Tibial nerve (tissue), 4 donors: ENCODE data around the gene SLFN14. TPM values are rescaled to one million over a fixed set of nuclear protein-coding genes. Genes with fewer than 3 reads are reported as not detected.

Experiments used
- DNase-seq, 2 donors: peaks; one replicate each; pipeline ENCODE4 v3.0.0-alpha.2; 2019; ENCODE audit warnings: low spot score in 2 of 2
- H3K27ac ChIP-seq, 4 donors: fragments of 200-600 bp; sonication (generic) in 3 of 4; one replicate each; pipeline ENCODE4 v1.5.1; 2017 to 2019; ENCODE audit warnings: mild to moderate bottlenecking in 1 of 4
- H3K27me3 ChIP-seq, 2 donors: fragments of 200-600 bp; sonication (generic) in 1 of 2; one replicate each; pipeline versions ENCODE4 v1.5.1 to v1.6.0; 2017 to 2019
- H3K36me3 ChIP-seq, 3 donors: fragments of 200-600 bp; sonication (generic); one replicate each; pipeline ENCODE4 v1.5.1; 2018 to 2019
- H3K4me1 ChIP-seq, 4 donors: fragments of 200-600 bp; sonication (generic) in 3 of 4; one replicate each; pipeline ENCODE4 v1.5.1; 2017 to 2019
- H3K4me3 ChIP-seq, 4 donors: fragments of 200-600 bp; sonication (generic) in 3 of 4; one replicate each; pipeline ENCODE4 v1.5.1; 2017 to 2019; ENCODE audit warnings: mild to moderate bottlenecking in 1 of 4, moderate library complexity in 1 of 4
- H3K9me3 ChIP-seq, 4 donors: fragments of 200-600 bp; sonication (generic) in 3 of 4; one replicate each; pipeline ENCODE4 v1.5.1; 2017 to 2019
- CTCF ChIP-seq, 5 experiments: fragments of 200-600 bp in 3 of 5; fragments of 450-650 bp in 2 of 5; sonication (generic) in 3 of 5; IDR thresholded peaks; one replicate each; pipeline ENCODE4 v1.5.1; 2016 to 2019; ENCODE audit warnings: antibody characterized with exemption in 5 of 5, mild to moderate bottlenecking in 3 of 5, moderate library complexity in 2 of 5
- EP300 ChIP-seq, 2 donors: sonication (generic); formaldehyde crosslinking; IDR thresholded peaks; one replicate each; pipeline ENCODE4 v1.6.1; 2017; ENCODE audit warnings: antibody characterized with exemption in 2 of 2, mild to moderate bottlenecking in 1 of 2
- POLR2A ChIP-seq, 2 donors: fragments of 450-650 bp; IDR thresholded peaks; one replicate each; pipeline ENCODE4 v1.6.1; 2017; ENCODE audit warnings: antibody characterized with exemption in 2 of 2, mild to moderate bottlenecking in 2 of 2, moderate library complexity in 2 of 2
- WGBS, 2 donors: methylation state at CpG; one replicate each; pipeline ENCODE4 v1.1.5; 2018; 5-methylcytosine and 5-hydroxymethylcytosine counted together
- total RNA-seq, 4 donors: library from RNA; depleted of rRNA; stranded (reverse); fragments of >200 nt; gene quantifications; one replicate each; pipeline ENCODE4 v1.1.0, GENCODE V29; 2016

The SLFN14 gene
- not detected for total RNA-seq

- peaks cover 0 to 6% of the 10 kb centered on the region in 2 donors for H3K27me3 ChIP-seq
- H3K4me1 ChIP-seq, result no peaks in the 10 kb centered on the region
- H3K9me3 ChIP-seq, result no peaks in the 10 kb centered on the region
- H3K4me3 ChIP-seq, result no peak within 1 kb of the TSS
- DNase-seq, result no peak
- no peak for TF ChIP-seq POLR2A (IDR thresholded peaks at IDR 0.05)
- TF ChIP-seq CTCF (IDR thresholded peaks at IDR 0.05), result no peak
- TF ChIP-seq EP300 (IDR thresholded peaks at IDR 0.05), result no peak
- no peaks in the 10 kb centered on the region for H3K36me3 ChIP-seq
- WGBS, 2 donors, result 48 to 51% methylated on average over 3 of the region's 3 CpGs
- no peak within 1 kb of the TSS for H3K27ac ChIP-seq
Measured at GRCh38 chr17:35560703-35561102, at the start of gene SLFN14. SLFN14 (minus strand) TSS chr17:35560819; CDS start chr17:35558062, 2,757 bp downstream.

GRCh38 chr17:35609831-35610230 is 49.2 kb upstream of the SLFN14 start:
- WGBS, 2 donors, result 94 to 99% methylated on average over 4 of the region's 4 CpGs
- Histone ChIP-seq H3K9me3 (no peaks in the 10 kb centered on the region), H3K27me3 (no peaks in the 10 kb centered on the region), H3K27ac (no peak overlapping the region), H3K4me1 (no peaks in the 10 kb centered on the region), H3K4me3 (no peak overlapping the region), H3K36me3 (peaks cover 0 to 81% (median 0%) of the 10 kb centered on the region in 3 donors)
- no peak for DNase-seq
- TF ChIP-seq POLR2A (IDR thresholded peaks at IDR 0.05), result no peak
- no peak for TF ChIP-seq CTCF (IDR thresholded peaks at IDR 0.05)
- no peak for TF ChIP-seq EP300 (IDR thresholded peaks at IDR 0.05)

GRCh38 chr17:35607239-35607847 is 46.7 kb upstream of the SLFN14 start:
- 74 to 76% methylated on average over 3 of the region's 3 CpGs for WGBS, 2 donors
- Histone ChIP-seq H3K9me3 (no peaks in the 10 kb centered on the region), H3K4me1 (no peaks in the 10 kb centered on the region), H3K36me3 (peaks cover 0 to 91% (median 0%) of the 10 kb centered on the region in 3 donors), H3K27me3 (no peaks in the 10 kb centered on the region), H3K27ac (no peak overlapping the region), H3K4me3 (no peak overlapping the region)
- no peak for DNase-seq
- TF ChIP-seq EP300 (IDR thresholded peaks at IDR 0.05) (no peak), CTCF (IDR thresholded peaks at IDR 0.05) (no peak)

GRCh38 chr17:35605678-35606077 is 45.1 kb upstream of the SLFN14 start:
- no peak for DNase-seq
- no peak overlapping the region for H3K4me3 ChIP-seq
- H3K27ac ChIP-seq, result no peak overlapping the region
- WGBS, 2 donors, result 86 to 90% methylated on average over 2 of the region's 2 CpGs
- H3K36me3 ChIP-seq, result peaks cover 0 to 90% (median 0%) of the 10 kb centered on the region in 3 donors
- no peaks in the 10 kb centered on the region for H3K4me1 ChIP-seq
- TF ChIP-seq EP300 (IDR thresholded peaks at IDR 0.05), result no peak
- no peak for TF ChIP-seq CTCF (IDR thresholded peaks at IDR 0.05)
- TF ChIP-seq POLR2A (IDR thresholded peaks at IDR 0.05), result no peak
- H3K9me3 ChIP-seq, result no peaks in the 10 kb centered on the region
- H3K27me3 ChIP-seq, result no peaks in the 10 kb centered on the region

GRCh38 chr17:35603674-35604073 is 43.1 kb upstream of the SLFN14 start:
- Histone ChIP-seq H3K27ac (no peak overlapping the region), H3K9me3 (no peaks in the 10 kb centered on the region), H3K27me3 (no peaks in the 10 kb centered on the region), H3K36me3 (peaks cover 0 to 89% (median 0%) of the 10 kb centered on the region in 3 donors), H3K4me3 (no peak overlapping the region), H3K4me1 (no peaks in the 10 kb centered on the region)
- no peak for DNase-seq
- TF ChIP-seq EP300 (IDR thresholded peaks at IDR 0.05) (no peak), POLR2A (IDR thresholded peaks at IDR 0.05) (no peak)
- WGBS, 2 donors, result 86 to 88% methylated on average over 7 of the region's 7 CpGs
